HT1080 (cell line): ENCODE measurements around the gene BTK. TPM values are rescaled to one million over a fixed set of nuclear protein-coding genes. Genes with fewer than 3 reads are reported as not detected.
"Not testable (repeated sequence)": the region's sequence is repeated elsewhere in the genome, so short reads cannot be mapped to it uniquely, and the experiment has no call there.

ENCODE experiments used
- DNase-seq: peaks from one replicate; pipeline ENCODE4 v3.0.0-alpha.2; 2015; ENCODE audit warnings: low read depth
- small RNA-seq: library from RNA; depleted of rRNA; stranded (forward); fragments of <200 nt; gene quantifications from one replicate; pipeline ENCODE3, GENCODE V24; 2014
- total RNA-seq: library from RNA; depleted of rRNA; stranded (reverse); fragments of >200 nt; shearing (Covaris generic); gene quantifications from 2 replicates; pipeline ENCODE4 v1.2.3, GENCODE V29; 2014; rRNA removed

Gene BTK
- total RNA-seq, 1 experiment from 2014 or later: not detected

- DNase-seq: no peak
Observed at GRCh38 chrX:101347859-101348451, 38.0 kb downstream of the BTK start.

GRCh38 chrX:101337776-101338271, 48.2 kb downstream of the BTK start:
- DNase-seq: no peak

GRCh38 chrX:101334310-101334709, 51.7 kb downstream of the BTK start:
- not testable (repeated sequence) for DNase-seq

- not testable (repeated sequence) for DNase-seq
Observed at GRCh38 chrX:101326600-101326999, 59.4 kb downstream of the BTK start.

- no peak for DNase-seq
Observed at GRCh38 chrX:101303790-101304189, 82.2 kb downstream of the BTK start.

Small RNA genes within 50 kb of the gene (small RNA-seq; reads per million reads assigned to genes)
- not detected for gene RNU6-934P

Other genes with a start within 250 kb of the BTK start
- 7.2 TPM in 2 replicates for gene DRP2, start 166.4 kb downstream of the BTK start, total RNA-seq
- not detected in 2 replicates for gene TAF7L, start 94.9 kb downstream of the BTK start, total RNA-seq
- gene TIMM8A, start 37.4 kb downstream of the BTK start, total RNA-seq: 11.7 and 13.7 TPM in 2 replicates
- gene RPL36A, start 4.8 kb upstream of the BTK start, total RNA-seq: 1,301 and 1,696 TPM in 2 replicates
- gene GLA, start 21.7 kb upstream of the BTK start, total RNA-seq: 40.9 and 48.2 TPM in 2 replicates
- gene HNRNPH2, start 22.0 kb upstream of the BTK start, total RNA-seq: 52.0 and 62.1 TPM in 2 replicates
- 0.98 and 1.2 TPM in 2 replicates for gene ARMCX4, start 99.3 kb upstream of the BTK start, total RNA-seq
- gene ARMCX1, start 164.4 kb upstream of the BTK start, total RNA-seq: 31.9 and 34.7 TPM in 2 replicates
- gene ARMCX6, start 231.8 kb upstream of the BTK start, total RNA-seq: 38.2 and 46.0 TPM in 2 replicates
- gene ARMCX3, start 237.0 kb upstream of the BTK start, total RNA-seq: 15.1 and 18.3 TPM in 2 replicates